Measurements from ENCODE around the gene DCTD.

The DCTD gene

GRCh38 chr4:182871616-182872015 is 45.6 kb downstream of the DCTD start:
- H3K9me3 ChIP-seq = no peaks in the 10 kb centered on the region
- H3K27me3 ChIP-seq = no peaks in the 10 kb centered on the region
- intact Hi-C loops (cut with DNase I; ENCODE audit: low total_unique reads) = no loop called here
- H3K27ac ChIP-seq = no peak overlapping the region
- H3K36me3 ChIP-seq = peaks cover 15 to 28% (median 27%) of the 10 kb centered on the region in 3 donors
- no peak for TF ChIP-seq CTCF (IDR thresholded peaks at IDR 0.05)
- no peaks in the 10 kb centered on the region for H3K4me1 ChIP-seq
- no peak overlapping the region for H3K4me3 ChIP-seq
- peak in 1 of 2 donors; percentile 21 for DNase-seq

- Histone ChIP-seq H3K4me3 (no peak overlapping the region), H3K36me3 (peaks cover 9 to 15% (median 10%) of the 10 kb centered on the region in 3 donors), H3K27ac (no peak overlapping the region), H3K27me3 (no peaks in the 10 kb centered on the region), H3K4me1 (no peaks in the 10 kb centered on the region), H3K9me3 (no peaks in the 10 kb centered on the region)
- DNase-seq = peak in 1 of 2 donors; percentile 43
- intact Hi-C loops (cut with DNase I; ENCODE audit: low total_unique reads) = no loop called here
- no peak for TF ChIP-seq CTCF (IDR thresholded peaks at IDR 0.05)
These were observed 47.5 kb downstream of the DCTD start for GRCh38 chr4:182869697-182870096.

GRCh38 chr4:182866746-182867145 is 50.4 kb downstream of the DCTD start:
- H3K27ac ChIP-seq = no peak overlapping the region
- no peaks in the 10 kb centered on the region for H3K36me3 ChIP-seq
- H3K27me3 ChIP-seq = no peaks in the 10 kb centered on the region
- H3K9me3 ChIP-seq = no peaks in the 10 kb centered on the region
- H3K4me1 ChIP-seq = no peaks in the 10 kb centered on the region
- TF ChIP-seq CTCF (IDR thresholded peaks at IDR 0.05) = no peak
- intact Hi-C loops (cut with DNase I; ENCODE audit: low total_unique reads) = no loop called here
- DNase-seq = no peak
- no peak overlapping the region for H3K4me3 ChIP-seq

- H3K36me3 ChIP-seq = no peaks in the 10 kb centered on the region
- no peaks in the 10 kb centered on the region for H3K4me1 ChIP-seq
- H3K4me3 ChIP-seq = no peak overlapping the region
- H3K9me3 ChIP-seq = no peaks in the 10 kb centered on the region
- H3K27ac ChIP-seq = no peak overlapping the region
- DNase-seq = no peak
- no peak for TF ChIP-seq CTCF (IDR thresholded peaks at IDR 0.05)
- intact Hi-C loops (cut with DNase I; ENCODE audit: low total_unique reads) = no loop called here
- no peaks in the 10 kb centered on the region for H3K27me3 ChIP-seq
These were observed 53.7 kb downstream of the DCTD start for GRCh38 chr4:182863501-182863900.

- H3K36me3 ChIP-seq = no peaks in the 10 kb centered on the region
- no peaks in the 10 kb centered on the region for H3K9me3 ChIP-seq
- no peak overlapping the region for H3K4me3 ChIP-seq
- no peak overlapping the region for H3K27ac ChIP-seq
- intact Hi-C loops (cut with DNase I; ENCODE audit: low total_unique reads) = no loop called here
- no peak for DNase-seq
- no peak for TF ChIP-seq CTCF (IDR thresholded peaks at IDR 0.05)
- no peaks in the 10 kb centered on the region for H3K27me3 ChIP-seq
- no peaks in the 10 kb centered on the region for H3K4me1 ChIP-seq
These were observed 54.3 kb downstream of the DCTD start for GRCh38 chr4:182862921-182863320.

Data from tibial artery (tissue), 4 donors.